HS-27A (cell line): Measurements from ENCODE around the gene POLG.

Experiments
- DNase-seq: peaks from one replicate; pipeline ENCODE4 v3.0.0-alpha.2; 2012; ENCODE audit warnings: low read depth, missing footprints

POLG gene

DNA sequence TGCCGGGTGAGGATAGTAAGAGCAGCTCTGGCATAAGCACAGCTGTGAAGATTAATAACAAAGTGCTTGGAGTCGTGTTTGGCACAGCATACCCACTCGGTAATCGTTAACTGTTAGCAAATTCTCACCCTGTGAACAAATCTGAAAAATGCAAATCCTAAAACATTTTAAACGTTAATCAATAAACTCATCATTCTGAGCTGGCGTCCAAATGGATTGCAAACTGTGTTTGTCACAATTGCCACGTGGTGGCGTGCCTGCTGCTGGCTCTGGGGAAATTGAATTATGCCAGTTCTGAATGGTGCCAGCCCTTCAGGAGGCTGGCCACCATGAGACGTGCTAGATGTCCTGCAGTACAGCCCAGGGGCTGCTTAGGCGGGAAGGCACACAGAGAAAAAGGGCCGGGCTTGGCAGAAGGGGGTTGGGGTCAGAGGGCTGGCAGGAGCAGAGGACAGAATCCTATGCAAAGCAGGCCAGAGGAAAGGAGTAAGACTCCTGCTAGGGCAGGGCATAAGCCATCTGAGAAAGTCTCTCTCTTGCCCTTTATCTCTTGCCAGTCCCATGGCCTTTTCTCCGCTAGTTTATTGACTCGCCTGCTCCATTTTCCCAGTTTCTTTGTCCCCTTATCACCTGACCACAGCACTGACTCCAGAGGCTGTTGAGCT, 22.1 kb upstream of the POLG start:
- no peak for DNase-seq

DNA sequence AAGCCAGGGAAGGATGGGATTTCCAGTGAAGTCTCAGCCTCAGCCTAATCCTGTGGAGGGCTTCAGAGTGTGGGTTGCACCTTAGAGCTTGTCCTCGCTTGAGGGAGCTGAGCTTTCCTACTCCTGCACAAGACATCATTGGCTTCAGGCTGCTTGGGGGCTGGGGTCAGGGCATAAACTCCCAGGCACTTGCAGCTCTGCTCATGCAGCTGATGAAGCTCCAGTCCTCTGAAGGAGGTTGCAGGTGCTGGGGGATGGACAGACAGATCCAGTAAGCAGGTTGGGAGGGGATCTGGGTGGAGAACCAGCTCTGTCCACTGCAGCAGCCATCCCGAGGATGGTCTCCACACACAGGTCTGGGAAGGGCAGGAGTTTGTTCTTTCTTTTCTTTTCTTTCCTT, 19.4 kb upstream of the POLG start:
- DNase-seq, result no peak

GRCh38 chr15:89352476-89352875, 17.9 kb upstream of the POLG start:
- no peak for DNase-seq

- no peak for DNase-seq
Measured at GRCh38 chr15:89349206-89349558, 14.6 kb upstream of the POLG start.

GRCh38 chr15:89346516-89347231, 12.1 kb upstream of the POLG start:
- DNase-seq, result no peak

DNA sequence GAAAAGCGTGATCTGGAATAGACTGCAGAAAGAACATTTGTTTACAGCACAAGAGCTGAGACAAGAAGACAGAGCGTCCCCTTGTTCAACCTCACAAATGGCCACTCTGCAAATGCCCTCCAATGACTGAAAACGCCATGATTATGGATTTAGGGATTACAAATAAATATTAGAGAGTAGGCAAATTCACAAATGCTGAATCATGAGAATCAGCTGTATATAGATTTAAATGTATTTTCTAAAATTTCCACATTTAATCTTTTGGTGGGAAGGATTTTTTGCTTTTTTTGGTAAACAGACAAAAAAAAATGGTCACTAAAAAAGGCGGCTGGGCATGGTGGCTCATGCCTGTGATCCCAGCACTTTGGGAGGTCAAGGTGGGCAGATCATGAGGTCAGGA, 10.6 kb upstream of the POLG start:
- DNase-seq, result no peak

GRCh38 chr15:89342840-89343239, 8.2 kb upstream of the POLG start:
- no peak for DNase-seq

DNA sequence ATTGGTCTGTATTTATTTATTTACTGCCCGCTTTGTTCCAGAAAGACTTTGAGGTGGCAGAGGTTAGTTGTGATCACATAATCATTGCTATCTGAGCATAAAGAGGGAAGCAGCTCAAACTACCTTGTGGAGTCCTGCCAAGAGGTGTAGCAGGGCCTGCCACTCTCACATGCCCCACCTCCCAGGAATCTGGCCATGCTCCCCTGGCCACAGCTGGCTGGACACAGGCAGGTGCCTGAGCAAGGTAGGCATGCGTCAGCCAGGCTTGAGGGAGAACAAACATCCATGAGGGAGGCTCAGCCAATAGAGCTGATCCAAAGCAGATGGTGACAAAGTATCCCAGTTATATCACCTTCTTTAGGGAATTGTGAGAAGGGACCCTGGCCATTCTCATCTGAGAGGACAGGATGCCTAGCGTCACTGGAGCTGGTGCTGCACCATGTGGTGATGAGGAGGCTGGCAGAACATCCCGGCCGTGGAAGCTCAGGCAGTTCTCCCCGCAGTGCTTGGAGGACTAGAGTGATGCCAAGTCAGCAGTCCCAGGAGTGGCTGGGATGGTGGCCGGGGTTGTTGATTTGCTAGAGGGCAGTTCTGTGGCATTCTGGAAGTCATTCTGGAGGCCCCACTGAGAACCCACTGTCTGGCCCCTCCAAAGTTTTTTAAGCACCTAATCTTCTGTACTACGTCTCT, 6.8 kb upstream of the POLG start:
- no peak for DNase-seq

DNA sequence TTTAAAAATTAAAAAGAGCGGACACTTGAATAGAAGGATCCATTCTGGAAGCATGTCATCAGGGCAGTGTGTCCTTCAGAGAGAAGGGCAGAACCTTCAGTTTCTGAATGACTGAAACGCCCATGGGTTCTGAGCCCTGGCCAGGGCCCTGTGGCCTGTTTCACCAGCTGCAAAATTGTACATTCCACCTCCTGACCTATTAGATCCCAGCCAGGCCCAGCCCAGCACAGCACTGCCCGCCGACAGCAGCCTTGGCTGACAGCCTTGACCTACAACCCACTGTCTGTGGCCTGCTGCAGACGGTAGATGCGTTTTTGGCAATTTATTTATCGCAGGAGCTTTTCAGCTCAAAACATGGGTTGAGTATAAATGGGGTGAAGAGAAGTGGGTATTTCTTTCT, 5.9 kb upstream of the POLG start:
- no peak for DNase-seq

DNA sequence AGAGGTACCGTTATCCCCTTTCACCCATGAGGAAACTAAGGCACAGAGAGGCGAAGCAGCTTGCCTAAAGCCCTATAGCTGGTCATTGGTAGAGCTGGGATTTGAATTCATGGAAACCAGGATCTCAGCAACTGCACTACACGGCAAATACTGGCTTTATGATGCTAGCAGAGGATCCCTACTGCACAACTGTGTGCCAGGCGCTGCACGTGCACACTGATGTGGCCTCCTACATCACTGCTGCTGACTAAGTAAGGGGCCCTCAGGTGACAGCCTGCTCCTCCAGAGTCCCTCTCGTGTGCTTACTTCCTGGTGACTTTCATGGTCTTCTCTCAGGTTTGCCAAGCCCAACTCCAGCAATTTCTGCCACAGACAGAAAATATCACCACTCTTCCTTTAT, 3.4 kb upstream of the POLG start:
- DNase-seq, result no peak

DNA sequence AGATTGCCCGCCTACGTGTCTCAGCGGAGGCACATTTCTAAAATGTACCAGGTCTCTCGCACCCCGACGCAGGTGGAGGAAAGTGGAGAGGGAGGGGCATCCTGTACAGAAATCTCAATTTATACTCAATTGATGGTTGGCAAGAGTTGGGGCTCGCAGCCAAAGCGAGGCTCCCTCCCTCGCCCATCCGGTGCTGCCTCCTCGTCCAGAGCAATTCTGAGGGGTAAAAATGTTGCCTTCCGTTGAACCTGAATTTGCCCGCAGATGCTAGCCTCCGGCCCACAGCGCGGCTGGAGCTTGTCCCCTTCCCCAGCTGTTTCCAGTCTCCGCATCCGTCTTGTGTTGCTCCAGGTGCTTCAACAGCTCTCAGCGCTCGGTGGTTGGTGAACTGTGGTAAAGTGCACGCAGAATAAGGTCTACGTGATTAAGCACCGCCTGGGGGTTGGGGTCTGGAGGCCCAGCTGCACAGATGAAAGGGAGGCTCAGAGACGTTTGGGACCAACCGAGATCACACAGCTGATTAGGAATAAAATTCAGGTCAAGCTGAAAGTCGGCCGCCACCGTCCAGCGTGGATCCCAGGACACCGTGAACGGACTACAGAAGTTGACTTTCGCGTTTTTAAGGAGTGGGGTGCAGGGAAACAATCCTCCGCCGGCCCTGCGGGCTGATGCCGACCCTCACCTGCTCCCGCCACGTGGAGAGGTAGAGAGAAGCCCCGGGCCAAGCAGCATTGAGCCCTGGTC, 846 bp upstream of the POLG start:
- DNase-seq, result no peak

DNA sequence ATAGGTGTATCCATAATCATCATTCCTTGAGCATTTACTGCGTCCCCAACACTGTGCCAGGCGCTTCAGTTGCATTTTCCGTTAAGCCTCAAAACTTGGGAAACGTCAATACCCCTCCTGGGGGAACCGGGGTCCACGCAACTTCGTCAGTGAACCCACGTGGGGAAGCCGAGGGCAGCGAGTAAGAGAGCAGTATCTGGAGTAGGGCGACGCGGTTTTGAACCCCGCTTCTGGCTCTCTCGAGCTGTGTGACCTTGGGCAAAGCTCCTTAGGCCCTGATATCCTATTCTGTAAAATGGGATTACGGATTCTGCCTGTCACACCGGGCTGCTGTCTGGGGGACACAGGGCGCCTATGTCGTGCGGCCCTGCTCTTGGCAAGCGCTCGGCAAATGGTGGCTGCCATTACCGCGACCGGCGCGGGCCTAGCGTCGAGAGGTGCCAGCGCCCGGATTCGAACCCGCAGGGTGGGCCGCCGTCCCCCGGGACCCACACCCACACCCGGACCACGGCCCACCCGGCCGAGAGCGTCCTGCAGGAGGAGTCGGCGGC, 590 bp downstream of the POLG start:
- DNase-seq, result no peak

GRCh38 chr15:89333011-89333860, 1.4 kb downstream of the POLG start:
- no peak for DNase-seq

DNA sequence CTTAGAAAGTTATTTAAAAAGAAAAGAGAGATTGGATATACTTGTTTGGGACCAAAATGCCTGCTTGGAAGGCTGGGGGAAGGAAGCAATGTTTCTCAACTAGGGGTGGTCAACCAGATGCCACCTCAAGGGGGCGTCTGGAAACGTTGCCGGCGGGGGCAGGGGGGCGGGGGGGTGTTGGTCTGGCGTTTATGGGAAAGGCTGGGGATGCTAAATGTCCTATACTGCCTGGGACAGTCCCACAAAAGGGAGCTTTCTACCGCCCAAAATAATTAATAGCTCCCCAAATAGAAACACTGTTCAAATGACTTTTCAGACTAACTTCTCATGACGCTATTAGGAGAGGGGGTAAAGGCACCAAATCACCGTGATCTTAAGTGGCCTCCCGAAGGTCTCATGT, 2.2 kb downstream of the POLG start:
- no peak for DNase-seq

DNA sequence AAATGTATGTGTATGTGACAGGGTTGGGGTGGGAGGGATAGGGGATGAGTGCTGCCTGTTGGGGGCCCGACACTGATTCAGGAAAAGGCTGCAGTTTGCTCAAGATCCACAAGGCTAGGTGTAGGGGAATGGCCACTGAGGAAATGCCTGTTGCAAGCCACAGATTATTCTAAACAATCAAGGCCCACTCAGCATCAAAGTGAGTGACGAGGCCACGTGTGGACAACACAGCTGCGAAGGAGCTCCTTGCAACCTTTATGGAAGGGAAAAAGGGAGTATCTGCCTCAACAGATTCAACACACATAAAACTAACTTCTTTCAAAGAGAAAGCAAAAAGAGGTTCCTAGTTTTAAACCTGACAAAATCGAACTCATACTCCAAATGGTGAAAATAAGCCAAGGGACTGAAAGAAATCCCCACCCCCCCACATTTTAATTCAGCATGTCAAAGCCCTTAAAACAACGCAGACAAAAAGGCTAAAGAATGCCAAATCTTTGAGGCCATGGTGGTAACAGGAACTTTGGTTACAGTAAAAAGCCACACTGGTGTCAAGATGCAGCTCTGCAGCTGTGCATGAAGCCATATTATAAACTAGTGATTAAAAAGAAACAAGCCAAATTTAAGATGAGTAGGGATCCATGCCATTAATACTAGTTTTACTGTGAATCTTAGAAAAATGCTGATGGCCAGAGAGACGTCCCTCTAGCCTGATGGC, 3.6 kb downstream of the POLG start:
- DNase-seq, result no peak

DNA sequence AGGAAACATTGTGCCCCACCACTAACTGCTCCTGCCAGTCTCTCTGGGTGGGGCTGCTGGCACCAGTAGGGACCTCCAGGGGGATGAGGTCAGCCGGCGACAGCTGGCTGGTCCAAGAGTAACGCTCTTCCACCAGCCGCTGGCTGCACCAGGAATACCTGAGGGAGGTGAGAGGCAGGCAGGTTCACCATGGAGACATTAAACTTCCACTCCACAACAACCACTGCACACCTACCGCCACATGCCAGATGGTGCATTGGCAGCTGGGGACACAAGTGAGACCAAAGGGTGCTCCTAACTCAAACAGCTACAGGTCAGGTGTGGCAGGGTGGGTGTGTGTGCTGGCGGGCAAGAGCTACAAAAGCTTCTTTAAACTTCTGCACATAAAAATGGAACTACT, 4.5 kb downstream of the POLG start:
- no peak for DNase-seq

- DNase-seq, result no peak
Measured at GRCh38 chr15:89329329-89330084, 5.1 kb downstream of the POLG start.

DNA sequence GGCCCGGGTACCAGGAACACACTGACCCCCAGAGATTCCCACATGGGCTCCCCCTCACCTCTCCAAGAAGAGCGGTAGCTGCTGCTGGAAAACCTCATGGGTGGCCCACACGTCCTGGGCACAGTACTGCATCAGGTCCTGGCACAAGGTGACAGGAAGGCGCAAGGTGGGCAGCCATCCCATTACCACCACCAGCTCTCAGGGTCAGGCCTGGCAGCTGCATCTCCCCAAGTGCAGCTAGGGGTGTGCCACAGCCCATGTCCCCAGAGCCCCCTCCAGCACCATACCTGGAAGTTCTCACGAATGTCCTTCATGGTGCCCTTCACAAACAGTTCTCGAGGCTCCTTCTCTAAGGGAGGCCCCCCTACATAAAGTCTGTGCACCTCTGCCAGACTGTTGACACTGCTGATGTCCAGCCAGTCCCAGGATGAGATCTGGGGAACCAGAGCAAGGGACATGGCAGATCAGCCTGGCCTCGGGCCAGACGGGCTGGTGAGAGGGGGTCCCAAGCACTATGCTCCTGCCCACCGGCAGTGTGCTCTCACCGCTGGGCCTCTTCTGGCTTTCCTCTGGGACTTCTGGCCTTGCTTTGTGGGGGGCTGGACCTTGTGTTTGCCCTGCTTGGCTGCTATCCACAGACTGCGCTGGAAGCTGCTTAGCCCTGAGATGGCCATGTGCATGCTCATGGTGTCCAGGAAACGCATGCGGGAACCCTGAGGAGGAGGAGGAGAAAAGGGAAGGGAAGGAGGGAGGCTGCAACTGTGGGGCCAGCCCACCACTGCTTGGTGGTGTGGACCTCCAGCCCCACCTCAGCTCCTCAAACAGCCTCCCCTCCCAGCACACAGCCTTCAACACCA, 6.0 kb downstream of the POLG start:
- DNase-seq, result no peak

GRCh38 chr15:89327113-89327512, 7.5 kb downstream of the POLG start:
- no peak for DNase-seq
